ENCODE measurements around the gene IAPP. TPM values are rescaled to one million over a fixed set of nuclear protein-coding genes. Genes with fewer than 3 reads are reported as not detected.

IAPP gene
- total and polyA plus RNA-seq, 9 of the 15 experiments (the other 6 are each of a cell fraction or from before 2014, with no cell fraction given), result not detected

- H3K9ac ChIP-seq (ENCODE audit: insufficient read depth in 1 of 2, low read depth in 2 of 2, low read length in 2 of 2), result no peak overlapping the region
- no peak for DNase-seq (ENCODE audit: extremely low read depth in 1 of 4, low spot score in 3 of 4)
- H3K4me1 ChIP-seq (replicated peaks in 1 of 2; ENCODE audit: control insufficient read depth in 2 of 2, insufficient read depth in 2 of 2, low read length in 2 of 2), result no peaks in the 10 kb centered on the region; a peak in 1 of 5 replicates
- ChIA-PET CTCF (ENCODE audit: low intra/inter-chr PET ratio) (no interaction called here), POLR2A (no interaction called here)
- H4K20me1 ChIP-seq (replicated peaks; ENCODE audit: control insufficient read depth, insufficient read depth, low read length), result no peaks in the 10 kb centered on the region
- peak; percentile 48 for ATAC-seq
- H2AFZ ChIP-seq (ENCODE audit: low read depth, low read length), result peak overlapping the region; percentile 5; the same call in 1 of the 2 replicates
- H3K79me2 ChIP-seq (ENCODE audit: control insufficient read depth, insufficient read depth, low read length), result no peaks in the 10 kb centered on the region; the same call in 2 of the 3 replicates
- H3K27me3 ChIP-seq (ENCODE audit: control insufficient read depth in 2 of 2, insufficient read depth in 2 of 2, low read length in 2 of 2), result no peaks in the 10 kb centered on the region
- no peaks in the 10 kb centered on the region for H3K9me3 ChIP-seq (replicated peaks; ENCODE audit: control insufficient read depth, insufficient read depth, low read depth, low read length)
- 0% methylated on average over 1 of the region's 1 CpG for WGBS (ENCODE audit: insufficient coverage, low coverage, missing lambda C conversion rate)
- H3K4me3 ChIP-seq, result no peak overlapping the region
- intact Hi-C loops (cut with micrococcal nuclease) (no loop called here), in situ Hi-C loops (cut with MboI) (no loop called here)
- H3K27ac ChIP-seq (ENCODE audit: extremely low read depth, low read depth, low read length), result no peak overlapping the region
- no TSS peak for BruUV-seq (replicated peaks)
- no peaks in the 10 kb centered on the region for H3K9me1 ChIP-seq (ENCODE audit: control insufficient read depth, insufficient read depth, low read length)
- FAIRE-seq, result no peak
- no peaks in the 10 kb centered on the region for H3K36me3 ChIP-seq (ENCODE audit: control insufficient read depth, insufficient read depth, low read length)
- no peak overlapping the region; the same call in 1 of the 2 replicates for H3K4me2 ChIP-seq (ENCODE audit: insufficient read depth, low read length)
- TF ChIP-seq, protein P1, sequence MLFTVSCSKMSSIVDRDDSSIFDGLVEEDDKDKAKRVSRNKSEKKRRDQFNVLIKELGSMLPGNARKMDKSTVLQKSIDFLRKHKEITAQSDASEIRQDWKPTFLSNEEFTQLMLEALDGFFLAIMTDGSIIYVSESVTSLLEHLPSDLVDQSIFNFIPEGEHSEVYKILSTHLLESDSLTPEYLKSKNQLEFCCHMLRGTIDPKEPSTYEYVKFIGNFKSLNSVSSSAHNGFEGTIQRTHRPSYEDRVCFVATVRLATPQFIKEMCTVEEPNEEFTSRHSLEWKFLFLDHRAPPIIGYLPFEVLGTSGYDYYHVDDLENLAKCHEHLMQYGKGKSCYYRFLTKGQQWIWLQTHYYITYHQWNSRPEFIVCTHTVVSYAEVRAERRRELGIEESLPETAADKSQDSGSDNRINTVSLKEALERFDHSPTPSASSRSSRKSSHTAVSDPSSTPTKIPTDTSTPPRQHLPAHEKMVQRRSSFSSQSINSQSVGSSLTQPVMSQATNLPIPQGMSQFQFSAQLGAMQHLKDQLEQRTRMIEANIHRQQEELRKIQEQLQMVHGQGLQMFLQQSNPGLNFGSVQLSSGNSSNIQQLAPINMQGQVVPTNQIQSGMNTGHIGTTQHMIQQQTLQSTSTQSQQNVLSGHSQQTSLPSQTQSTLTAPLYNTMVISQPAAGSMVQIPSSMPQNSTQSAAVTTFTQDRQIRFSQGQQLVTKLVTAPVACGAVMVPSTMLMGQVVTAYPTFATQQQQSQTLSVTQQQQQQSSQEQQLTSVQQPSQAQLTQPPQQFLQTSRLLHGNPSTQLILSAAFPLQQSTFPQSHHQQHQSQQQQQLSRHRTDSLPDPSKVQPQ (CRISPR knock-in tag; IDR thresholded peaks at IDR 0.05; ENCODE audit: borderline replicate concordance), result no peak
- no peak for TF ChIP-seq PCBP2 (IDR thresholded peaks at IDR 0.05; ENCODE audit: low read depth, low read length, poor library complexity, severe bottlenecking)
- TF ChIP-seq ELF4 (CRISPR knock-in tag; IDR thresholded peaks at IDR 0.05), result no peak
- no peak for TF ChIP-seq HCFC1 (IDR thresholded peaks at IDR 0.05; ENCODE audit: low read depth, low read length)
- TF ChIP-seq CGGBP1 (CRISPR knock-in tag; IDR thresholded peaks at IDR 0.05), result no peak
- TF ChIP-seq POU5F1 (IDR thresholded peaks at IDR 0.05; ENCODE audit: borderline replicate concordance, low read depth, low read length, partially characterized antibody), result no peak
- no peak for TF ChIP-seq RNF219 (CRISPR knock-in tag; IDR thresholded peaks at IDR 0.05)
Observed at GRCh38 chr12:21392384-21392783, 19.7 kb downstream of the IAPP start.
